HEK293T (cell line): ENCODE results near the gene GAB2.

Experiments used
- CTBP1 ChIP-seq: fragments of 450-650 bp; IDR thresholded peaks from 2 replicates; pipeline ENCODE4 v1.6.1; 2016; ENCODE audit warnings: borderline replicate concordance
- ELF4 ChIP-seq: fragments of 450-650 bp; IDR thresholded peaks from 2 replicates; pipeline ENCODE4 v1.6.1; 2017; ENCODE audit warnings: antibody characterized with exemption
- FOXA1 ChIP-seq: fragments of 450-650 bp; IDR thresholded peaks from 2 replicates; pipeline ENCODE4 v1.6.1; 2016; ENCODE audit warnings: mild to moderate bottlenecking
- FOXK2 ChIP-seq: fragments of 450-650 bp; IDR thresholded peaks from 2 replicates; pipeline ENCODE4 v1.6.1; 2016; ENCODE audit warnings: mild to moderate bottlenecking
- FOXM1 ChIP-seq: fragments of 450-650 bp; IDR thresholded peaks from 2 replicates; pipeline ENCODE4 v1.6.1; 2017; ENCODE audit warnings: mild to moderate bottlenecking, borderline replicate concordance
- HDGF ChIP-seq: fragments of 450-650 bp; IDR thresholded peaks from 2 replicates; pipeline ENCODE4 v1.6.1; 2017; ENCODE audit warnings: antibody characterized with exemption, borderline replicate concordance
- L3MBTL2 ChIP-seq: fragments of 450-650 bp; conservative IDR thresholded peaks from 2 replicates; pipeline ENCODE4 v1.6.1; 2016; ENCODE audit warnings: mild to moderate bottlenecking
- NFRKB ChIP-seq: fragments of 450-650 bp; IDR thresholded peaks from 2 replicates; pipeline ENCODE4 v1.6.1; 2016; ENCODE audit warnings: mild to moderate bottlenecking, moderate library complexity
- SP1 ChIP-seq: fragments of 450-650 bp; IDR thresholded peaks from 2 replicates; pipeline ENCODE4 v1.6.1; 2017
- SUZ12 ChIP-seq: fragments of 450-650 bp; IDR thresholded peaks from 2 replicates; pipeline ENCODE4 v1.6.1; 2016; ENCODE audit warnings: mild to moderate bottlenecking
- TARDBP ChIP-seq: fragments of 450-650 bp; IDR thresholded peaks from 2 replicates; pipeline ENCODE4 v1.6.1; 2016
- TF ChIP-seq, protein P1 (sequence below): fragments of 450-650 bp; IDR thresholded peaks from 2 replicates; pipeline ENCODE4 v1.6.1; 2016

DNA sequence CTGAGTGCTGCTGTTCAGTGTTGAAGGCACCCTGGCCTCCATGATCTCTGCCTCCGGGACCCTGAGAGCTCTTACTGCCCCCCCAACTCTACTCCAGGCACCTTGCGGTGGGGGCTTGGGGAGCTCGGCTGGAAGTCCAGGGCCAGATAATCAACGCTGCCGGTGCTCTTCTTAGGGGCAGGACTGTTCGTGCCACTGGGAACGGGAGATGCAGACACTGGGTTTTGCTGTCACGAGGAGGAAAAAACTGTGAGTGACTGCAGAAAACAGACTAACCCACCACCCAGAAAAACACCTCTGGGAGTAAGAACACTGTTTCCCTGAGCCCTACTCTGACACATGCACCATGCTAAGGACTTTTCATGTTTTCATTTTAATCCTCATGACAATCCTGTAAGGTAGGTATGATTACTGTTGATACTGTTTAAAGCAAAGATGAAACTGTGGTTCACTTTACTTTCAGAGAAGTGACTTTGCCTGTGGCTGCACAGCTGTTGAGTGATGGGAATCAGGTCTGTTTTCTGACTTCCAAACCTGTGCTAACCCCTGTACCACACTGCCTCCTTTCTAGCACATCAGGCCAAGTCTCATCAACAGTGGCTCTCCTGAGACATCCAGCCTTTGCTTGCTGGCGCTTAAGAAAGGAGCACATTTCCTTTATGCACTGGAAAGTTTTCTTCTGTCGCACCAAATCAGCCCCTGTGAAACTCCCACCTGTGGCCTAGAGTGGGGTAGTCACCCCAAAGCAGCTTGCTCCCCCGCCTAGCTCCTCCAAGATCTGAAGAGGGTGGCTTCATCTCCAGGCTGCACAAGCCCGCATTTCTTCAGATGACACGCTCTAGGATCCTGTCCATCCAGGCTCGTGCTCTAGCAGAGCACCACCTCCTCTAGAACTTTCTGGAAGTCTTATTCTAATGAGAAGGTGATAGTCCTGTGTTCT, 197.1 kb downstream of the GAB2 start:
- TF ChIP-seq HDGF (no peak), TARDBP (no peak), SP1 (no peak), FOXM1 (no peak), SUZ12 (no peak), NFRKB (no peak), L3MBTL2 (no peak), FOXA1 (no peak), CTBP1 (no peak), ELF4 (no peak), FOXK2 (no peak)
- TF ChIP-seq, protein P1, sequence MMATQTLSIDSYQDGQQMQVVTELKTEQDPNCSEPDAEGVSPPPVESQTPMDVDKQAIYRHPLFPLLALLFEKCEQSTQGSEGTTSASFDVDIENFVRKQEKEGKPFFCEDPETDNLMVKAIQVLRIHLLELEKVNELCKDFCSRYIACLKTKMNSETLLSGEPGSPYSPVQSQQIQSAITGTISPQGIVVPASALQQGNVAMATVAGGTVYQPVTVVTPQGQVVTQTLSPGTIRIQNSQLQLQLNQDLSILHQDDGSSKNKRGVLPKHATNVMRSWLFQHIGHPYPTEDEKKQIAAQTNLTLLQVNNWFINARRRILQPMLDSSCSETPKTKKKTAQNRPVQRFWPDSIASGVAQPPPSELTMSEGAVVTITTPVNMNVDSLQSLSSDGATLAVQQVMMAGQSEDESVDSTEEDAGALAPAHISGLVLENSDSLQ, result no peak
